GM13976 (cell line): ENCODE results near the gene RNF215.
A peak's percentile ranks its signal among the peaks of the same experiment; 100 is the strongest.

Experiments
- DNase-seq: peaks from one replicate; pipeline ENCODE4 v3.0.0; 2012; ENCODE audit warnings: low spot score
- CTCF ChIP-seq: IDR thresholded peaks from 2 replicates; pipeline ENCODE4 v1.5.1; 2012; ENCODE audit warnings: borderline replicate concordance, mild to moderate bottlenecking; ENCODE audit not compliant: insufficient read depth; ENCODE audit errors: extremely low read depth, missing control alignments, control extremely low read depth
- in situ Hi-C: fragments of 300-500 bp; cut with MboI; formaldehyde crosslinking; loops from one replicate; pipeline ENCODE4 v1.12.0; 2022; ENCODE audit warnings: low sequenced_read_pairs, mixed read lengths, inconsistent platforms; ENCODE audit not compliant: unreplicated experiment

Gene RNF215

GRCh38 chr22:30432096-30432495 is 44.9 kb upstream of the RNF215 start:
- no peak for TF ChIP-seq CTCF

GRCh38 chr22:30430933-30431332 is 43.7 kb upstream of the RNF215 start:
- TF ChIP-seq CTCF: no peak
- in situ Hi-C loops: no loop called here
- no peak for DNase-seq

More at GRCh38 chr22:30432096-30432495, 44.9 kb upstream of the RNF215 start:
- no peak for DNase-seq
- in situ Hi-C loops: no loop called here

GRCh38 chr22:30429887-30430286 is 42.7 kb upstream of the RNF215 start:
- in situ Hi-C loops: no loop called here
- TF ChIP-seq CTCF: no peak
- no peak for DNase-seq

GRCh38 chr22:30427871-30428270 is 40.7 kb upstream of the RNF215 start:
- no peak for TF ChIP-seq CTCF
- no peak for DNase-seq
- in situ Hi-C loops: no loop called here

DNA sequence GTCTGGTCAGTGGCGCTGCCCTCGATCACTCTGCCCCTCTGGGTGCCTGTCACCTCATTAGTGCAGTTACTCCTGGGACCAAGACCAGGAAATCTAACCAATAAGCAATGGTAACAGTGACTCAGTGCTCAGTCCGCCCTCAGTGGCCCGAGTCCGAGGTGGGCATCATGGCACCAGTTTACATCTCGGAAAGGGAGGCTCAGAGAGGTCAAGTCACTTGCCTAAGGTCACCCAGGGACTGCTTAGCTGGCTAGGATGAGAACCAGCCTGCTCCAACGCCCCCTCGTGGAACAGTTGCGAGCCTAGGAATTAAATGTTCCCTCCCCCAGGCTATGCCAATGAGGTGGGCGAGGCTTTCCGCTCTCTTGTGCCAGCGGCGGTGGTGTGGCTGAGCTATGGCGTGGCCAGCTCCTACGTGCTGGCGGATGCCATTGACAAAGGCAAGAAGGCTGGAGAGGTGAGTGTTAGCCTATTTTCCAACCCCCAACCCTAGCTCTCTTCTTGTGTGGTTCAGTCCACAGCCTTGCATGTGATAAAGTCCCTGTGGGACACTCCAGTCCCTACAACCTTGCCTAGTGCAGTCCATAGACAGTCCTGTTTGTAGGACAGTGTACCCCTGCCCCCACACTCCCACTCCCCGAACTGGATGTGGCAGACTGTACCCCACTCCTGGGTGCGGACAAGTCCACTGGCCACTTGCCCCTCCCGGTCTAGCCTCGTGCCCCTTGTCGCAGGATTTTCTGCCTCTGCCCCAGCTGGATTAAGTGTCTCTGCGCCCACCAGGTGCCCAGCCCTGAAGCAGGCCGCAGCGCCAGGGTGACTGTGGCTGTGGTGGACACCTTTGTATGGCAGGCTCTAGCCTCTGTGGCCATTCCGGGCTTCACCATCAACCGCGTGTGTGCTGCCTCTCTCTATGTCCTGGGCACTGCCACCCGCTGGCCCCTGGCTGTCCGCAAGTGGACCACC is 39.5 kb upstream of the RNF215 start:
- in situ Hi-C loops: no loop called here
- peak; percentile 79 for DNase-seq
- peak; percentile 36 for TF ChIP-seq CTCF

- in situ Hi-C loops: no loop called here
- peak; percentile 72 for DNase-seq
- TF ChIP-seq CTCF: no peak
Observed at GRCh38 chr22:30425616-30426387, 38.6 kb upstream of the RNF215 start, which contains the start of gene MTFP1. MTFP1 (plus strand) TSS chr22:30425768; CDS start chr22:30425880, 112 bp downstream.
